Sigmoid colon (tissue), 7 donors: Measurements from ENCODE around the gene RTP2. TPM values are rescaled to one million over a fixed set of nuclear protein-coding genes. Genes with fewer than 3 reads are reported as not detected.

ENCODE experiments used
- DNase-seq: peaks from one replicate; pipeline ENCODE4 v3.0.0-alpha.2; 2019
- H3K27ac ChIP-seq, 4 donors: fragments of 200-600 bp; sonication (generic); one replicate each; pipeline ENCODE4 v1.5.1; 2016 to 2019; ENCODE audit warnings: mild to moderate bottlenecking in 1 of 4
- H3K27me3 ChIP-seq, 3 donors: fragments of 200-600 bp; sonication (generic); one replicate each; pipeline ENCODE4 v1.5.1; 2019; ENCODE audit warnings: mild to moderate bottlenecking in 1 of 3
- H3K36me3 ChIP-seq, 4 donors: fragments of 200-600 bp; sonication (generic); one replicate each; pipeline ENCODE4 v1.5.1; 2016 to 2019
- H3K4me1 ChIP-seq, 4 donors: fragments of 200-600 bp; sonication (generic); one replicate each; pipeline ENCODE4 v1.5.1; 2017 to 2019
- H3K4me3 ChIP-seq, 4 donors: fragments of 200-600 bp; sonication (generic); one replicate each; pipeline ENCODE4 v1.5.1; 2017 to 2019; ENCODE audit warnings: mild to moderate bottlenecking in 2 of 4, moderate library complexity in 1 of 4
- H3K9me3 ChIP-seq, 4 donors: fragments of 200-600 bp in 3 of 4; sonication (generic) in 3 of 4; one replicate each; pipeline versions ENCODE4 v1.5.1 to v1.6.1; 2013 to 2019
- CTCF ChIP-seq, 4 experiments: fragments of 450-650 bp in 3 of 4; fragments of 200-600 bp in 1 of 4; IDR thresholded peaks; one replicate each; pipeline ENCODE4 v1.5.1; 2016 to 2019; ENCODE audit warnings: antibody characterized with exemption in 4 of 4, mild to moderate bottlenecking in 3 of 4, moderate library complexity in 2 of 4
- EP300 ChIP-seq, 4 donors: sonication (generic); formaldehyde crosslinking; IDR thresholded peaks; one replicate each; pipeline ENCODE4 v1.6.1; 2017; ENCODE audit warnings: antibody characterized with exemption in 4 of 4
- POLR2A ChIP-seq, 2 donors: fragments of 450-650 bp; IDR thresholded peaks; one replicate each; pipeline ENCODE4 v1.6.1; 2016; ENCODE audit warnings: antibody characterized with exemption in 2 of 2, mild to moderate bottlenecking in 2 of 2, moderate library complexity in 2 of 2
- POLR2AphosphoS5 ChIP-seq, 4 donors: sonication (generic); formaldehyde crosslinking; IDR thresholded peaks; one replicate each; pipeline ENCODE4 v1.6.1; 2017; ENCODE audit warnings: antibody characterized with exemption in 4 of 4
- WGBS, 2 donors: extraction: QIAGEN DNeasy Blood & Tissue Kit; methylation state at CpG; one replicate each; pipeline ENCODE4 v1.1.7; 2013; 5-methylcytosine and 5-hydroxymethylcytosine counted together
- intact Hi-C: fragments of 100-400 bp; cut with DNase I; formaldehyde crosslinking; loops from one replicate; pipeline ENCODE4 v1.15.1; 2023
- polyA plus RNA-seq, 3 donors: library from polyadenylated mRNA; stranded (reverse); fragments of 200-250 nt; gene quantifications; one replicate each; pipeline ENCODE4 v1.2.3, GENCODE V29; 2013
- total RNA-seq, 4 donors: library from RNA; depleted of rRNA; stranded (reverse); fragments of >200 nt; gene quantifications; one replicate each; pipeline ENCODE4 v1.1.0, GENCODE V29; 2016
- donor health status: healthy with polysubstance abuse.
- donor health status: Bipolar disorder and iron deficiency.
- donor health status: healthy.

RTP2 gene
- total and polyA plus RNA-seq, 7 donors, result not detected

- Histone ChIP-seq H3K36me3 (no peaks in the 10 kb centered on the region), H3K27me3 (no peaks in the 10 kb centered on the region), H3K27ac (no peak overlapping the region), H3K4me1 (no peaks in the 10 kb centered on the region), H3K4me3 (no peak overlapping the region), H3K9me3 (no peaks in the 10 kb centered on the region)
- 92 to 93% methylated on average over 2 of the region's 2 CpGs for WGBS, 2 donors
- intact Hi-C loops, result no loop called here
- TF ChIP-seq EP300 (IDR thresholded peaks at IDR 0.05), result no peak
- no peak for DNase-seq
Measured at GRCh38 chr3:187700249-187700648, 2.1 kb downstream of the RTP2 start.

- no peaks in the 10 kb centered on the region for H3K4me1 ChIP-seq
- DNase-seq, result no peak
- H3K4me3 ChIP-seq, result no peak overlapping the region
- H3K27me3 ChIP-seq, result no peaks in the 10 kb centered on the region
- H3K9me3 ChIP-seq, result no peaks in the 10 kb centered on the region
- TF ChIP-seq CTCF (IDR thresholded peaks at IDR 0.05) (no peak), POLR2AphosphoS5 (IDR thresholded peaks at IDR 0.05) (no peak), EP300 (IDR thresholded peaks at IDR 0.05) (no peak), POLR2A (IDR thresholded peaks at IDR 0.05) (no peak)
- intact Hi-C loops, result no loop called here
- 85 to 92% methylated on average over 42 of the region's 42 CpGs for WGBS, 2 donors
- H3K36me3 ChIP-seq, result no peaks in the 10 kb centered on the region
- H3K27ac ChIP-seq, result no peak overlapping the region
Measured at GRCh38 chr3:187698499-187699399, 3.6 kb downstream of the RTP2 start.

DNA sequence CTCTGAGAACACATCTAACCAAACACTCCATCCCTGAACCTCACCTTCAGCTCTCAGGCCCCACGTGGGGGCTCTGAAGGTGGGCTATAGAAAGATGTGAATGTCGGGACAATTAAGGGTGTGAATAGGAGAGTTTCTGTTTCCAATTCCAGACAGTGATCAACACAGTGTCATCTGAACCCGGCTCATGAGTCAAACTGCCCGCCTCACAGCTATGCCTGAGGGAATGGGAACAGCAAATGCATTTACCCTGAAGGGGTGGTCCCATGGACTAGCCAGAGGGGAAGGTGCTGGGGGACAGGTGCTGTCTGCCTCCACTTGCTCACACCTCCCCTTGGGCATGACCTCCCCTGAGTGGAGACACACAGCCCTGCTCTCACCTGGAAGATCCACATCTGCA is 6.3 kb downstream of the RTP2 start:
- no peaks in the 10 kb centered on the region for H3K36me3 ChIP-seq
- H3K27ac ChIP-seq, result no peak overlapping the region
- H3K9me3 ChIP-seq, result no peaks in the 10 kb centered on the region
- WGBS, 2 donors, result 43 to 47% methylated on average over 4 of the region's 4 CpGs
- intact Hi-C loops, result no loop called here
- H3K4me3 ChIP-seq, result no peak overlapping the region
- TF ChIP-seq POLR2AphosphoS5 (IDR thresholded peaks at IDR 0.05), result no peak
- TF ChIP-seq EP300 (IDR thresholded peaks at IDR 0.05), result no peak
- TF ChIP-seq POLR2A (IDR thresholded peaks at IDR 0.05), result no peak
- TF ChIP-seq CTCF (IDR thresholded peaks at IDR 0.05), result no peak
- no peak for DNase-seq
- H3K27me3 ChIP-seq, result no peaks in the 10 kb centered on the region
- H3K4me1 ChIP-seq, result no peaks in the 10 kb centered on the region

- Histone ChIP-seq H3K4me3 (no peak overlapping the region), H3K36me3 (no peaks in the 10 kb centered on the region), H3K27me3 (no peaks in the 10 kb centered on the region), H3K27ac (no peak overlapping the region), H3K4me1 (no peaks in the 10 kb centered on the region), H3K9me3 (no peaks in the 10 kb centered on the region)
- TF ChIP-seq POLR2AphosphoS5 (IDR thresholded peaks at IDR 0.05), result no peak
- no peak for TF ChIP-seq EP300 (IDR thresholded peaks at IDR 0.05)
- TF ChIP-seq POLR2A (IDR thresholded peaks at IDR 0.05), result no peak
- no peak for TF ChIP-seq CTCF (IDR thresholded peaks at IDR 0.05)
- 76 to 77% methylated on average over 4 of the region's 4 CpGs for WGBS, 2 donors
- intact Hi-C loops, result no loop called here
- no peak for DNase-seq
Measured at GRCh38 chr3:187695449-187695848, 6.9 kb downstream of the RTP2 start.

DNA sequence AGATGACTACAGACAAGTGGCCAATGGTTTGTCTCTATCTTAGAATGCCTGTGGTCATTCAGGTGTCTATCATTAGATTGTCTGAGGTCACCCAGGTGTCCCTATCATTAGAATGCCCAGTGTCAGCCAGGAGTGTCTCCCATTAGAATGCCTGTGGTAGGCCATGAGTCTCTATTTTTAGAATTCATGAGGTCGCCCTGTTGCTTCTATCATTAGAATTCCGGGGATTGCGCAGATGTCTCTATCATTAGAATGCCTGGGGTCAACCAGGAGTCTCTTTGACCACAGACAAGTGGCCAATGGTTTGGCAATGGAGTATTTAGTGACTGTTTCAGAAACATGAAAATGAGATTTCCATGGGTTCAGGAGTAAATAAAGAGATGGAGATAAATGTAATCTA is 7.6 kb downstream of the RTP2 start:
- no peaks in the 10 kb centered on the region for H3K36me3 ChIP-seq
- intact Hi-C loops, result no loop called here
- H3K4me1 ChIP-seq, result no peaks in the 10 kb centered on the region
- H3K27ac ChIP-seq, result no peak overlapping the region
- TF ChIP-seq CTCF (IDR thresholded peaks at IDR 0.05) (no peak), POLR2A (IDR thresholded peaks at IDR 0.05) (no peak), EP300 (IDR thresholded peaks at IDR 0.05) (no peak), POLR2AphosphoS5 (IDR thresholded peaks at IDR 0.05) (no peak)
- no peak for DNase-seq
- H3K27me3 ChIP-seq, result no peaks in the 10 kb centered on the region
- whole genome bisulfite sequencing, 2 donors, result 56 to 72% methylated on average over 3 of the region's 3 CpGs
- no peaks in the 10 kb centered on the region for H3K9me3 ChIP-seq
- no peak overlapping the region for H3K4me3 ChIP-seq
